Measurements from ENCODE around the gene OR10G7. TPM values are rescaled to one million over a fixed set of nuclear protein-coding genes. Genes with fewer than 3 reads are reported as not detected.

OR10G7 gene
- total and polyA plus RNA-seq, 2 of the 13 experiments (the other 11 are each of a cell fraction or from before 2014, with no cell fraction given), result not detected

DNA sequence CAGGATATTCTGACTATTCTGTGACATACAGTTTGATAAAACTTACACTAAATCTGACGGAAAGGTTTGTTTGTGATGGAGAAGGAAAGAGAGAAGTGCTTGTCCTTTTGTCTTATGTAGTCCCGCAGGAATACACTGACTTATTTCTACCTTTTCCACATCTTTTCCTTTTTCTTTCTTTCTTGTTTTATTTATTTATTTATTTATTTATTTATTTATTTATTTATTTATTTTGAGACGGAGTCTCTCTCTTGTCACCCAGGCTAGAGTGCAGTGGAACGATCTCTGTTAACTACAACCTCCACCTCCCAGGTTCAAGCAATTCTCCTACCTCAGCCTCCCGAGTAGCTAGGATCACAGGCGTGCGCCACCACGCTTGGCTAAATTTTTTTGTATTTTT, 31.0 kb upstream of the OR10G7 start:
- 71% methylated on average over 8 of the region's 8 CpGs for WGBS (ENCODE audit: low lambda C conversion rate)
- ATAC-seq (no peak), FAIRE-seq (no peak), DNase-seq (ENCODE audit: low spot score) (no peak)
- POLR2A ChIA-PET, result no interaction called here
- Histone ChIP-seq H3K9me3 (ENCODE audit: low read length) (no peaks in the 10 kb centered on the region), H3K4me2 (ENCODE audit: low read depth, low read length) (no peak overlapping the region), H2AFZ (ENCODE audit: low read length) (no peak overlapping the region), H4K20me1 (ENCODE audit: insufficient read depth, low read length) (no peaks in the 10 kb centered on the region), H3K36me3 (replicated peaks in 1 of 2; ENCODE audit: control insufficient read depth in 1 of 2, insufficient read depth in 2 of 2, low read length in 2 of 2) (no peaks in the 10 kb centered on the region), H3K27ac (ENCODE audit: extremely low read length, insufficient read depth, low read length) (no peak overlapping the region), H3K79me2 (ENCODE audit: insufficient read depth, low read length) (no peaks in the 10 kb centered on the region), H3K4me3 (replicated peaks in 1 of 3; ENCODE audit: insufficient read depth in 1 of 3, low read depth in 2 of 3, low read length in 3 of 3) (no peak overlapping the region), H3K27me3 (ENCODE audit: control insufficient read depth in 1 of 2, insufficient read depth in 2 of 2, low read length in 2 of 2) (peaks cover 10 to 17% of the 10 kb centered on the region in 2 experiments; a peak in 4 of 5 replicates), H3K9ac (ENCODE audit: insufficient read depth, low read depth, low read length) (no peak overlapping the region), H3K4me1 (ENCODE audit: insufficient read depth, low read length) (0 out of 2 replicates have a peak, but pooled peaks cover 9% of the 10 kb centered on the region)
- in situ Hi-C loops (cut with HindIII; ENCODE audit: extremely low pct_ligation_motif_present, low pct_unique_long_range_greater_than_20kb) (no loop called here), intact Hi-C loops (cut with micrococcal nuclease; ENCODE audit: unreplicated experiment) (no loop called here)
- TF ChIP-seq HDAC2 (CRISPR knock-in tag; IDR thresholded peaks at IDR 0.05) (no peak), ZNF232 (CRISPR knock-in tag; IDR thresholded peaks at IDR 0.05; ENCODE audit: borderline replicate concordance) (no peak), ZNF660 (CRISPR knock-in tag; IDR thresholded peaks at IDR 0.05; ENCODE audit: borderline replicate concordance, low read depth) (no peak)
- TF ChIP-seq, protein P1, sequence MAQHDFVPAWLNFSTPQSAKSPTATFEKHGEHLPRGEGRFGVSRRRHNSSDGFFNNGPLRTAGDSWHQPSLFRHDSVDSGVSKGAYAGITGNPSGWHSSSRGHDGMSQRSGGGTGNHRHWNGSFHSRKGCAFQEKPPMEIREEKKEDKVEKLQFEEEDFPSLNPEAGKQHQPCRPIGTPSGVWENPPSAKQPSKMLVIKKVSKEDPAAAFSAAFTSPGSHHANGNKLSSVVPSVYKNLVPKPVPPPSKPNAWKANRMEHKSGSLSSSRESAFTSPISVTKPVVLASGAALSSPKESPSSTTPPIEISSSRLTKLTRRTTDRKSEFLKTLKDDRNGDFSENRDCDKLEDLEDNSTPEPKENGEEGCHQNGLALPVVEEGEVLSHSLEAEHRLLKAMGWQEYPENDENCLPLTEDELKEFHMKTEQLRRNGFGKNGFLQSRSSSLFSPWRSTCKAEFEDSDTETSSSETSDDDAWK (CRISPR knock-in tag; IDR thresholded peaks at IDR 0.05), result no peak
- TF ChIP-seq, protein P2, sequence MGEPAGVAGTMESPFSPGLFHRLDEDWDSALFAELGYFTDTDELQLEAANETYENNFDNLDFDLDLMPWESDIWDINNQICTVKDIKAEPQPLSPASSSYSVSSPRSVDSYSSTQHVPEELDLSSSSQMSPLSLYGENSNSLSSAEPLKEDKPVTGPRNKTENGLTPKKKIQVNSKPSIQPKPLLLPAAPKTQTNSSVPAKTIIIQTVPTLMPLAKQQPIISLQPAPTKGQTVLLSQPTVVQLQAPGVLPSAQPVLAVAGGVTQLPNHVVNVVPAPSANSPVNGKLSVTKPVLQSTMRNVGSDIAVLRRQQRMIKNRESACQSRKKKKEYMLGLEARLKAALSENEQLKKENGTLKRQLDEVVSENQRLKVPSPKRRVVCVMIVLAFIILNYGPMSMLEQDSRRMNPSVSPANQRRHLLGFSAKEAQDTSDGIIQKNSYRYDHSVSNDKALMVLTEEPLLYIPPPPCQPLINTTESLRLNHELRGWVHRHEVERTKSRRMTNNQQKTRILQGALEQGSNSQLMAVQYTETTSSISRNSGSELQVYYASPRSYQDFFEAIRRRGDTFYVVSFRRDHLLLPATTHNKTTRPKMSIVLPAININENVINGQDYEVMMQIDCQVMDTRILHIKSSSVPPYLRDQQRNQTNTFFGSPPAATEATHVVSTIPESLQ (CRISPR knock-in tag; conservative IDR thresholded peaks at IDR 0.05), result no peak
- TF ChIP-seq, protein P3, sequence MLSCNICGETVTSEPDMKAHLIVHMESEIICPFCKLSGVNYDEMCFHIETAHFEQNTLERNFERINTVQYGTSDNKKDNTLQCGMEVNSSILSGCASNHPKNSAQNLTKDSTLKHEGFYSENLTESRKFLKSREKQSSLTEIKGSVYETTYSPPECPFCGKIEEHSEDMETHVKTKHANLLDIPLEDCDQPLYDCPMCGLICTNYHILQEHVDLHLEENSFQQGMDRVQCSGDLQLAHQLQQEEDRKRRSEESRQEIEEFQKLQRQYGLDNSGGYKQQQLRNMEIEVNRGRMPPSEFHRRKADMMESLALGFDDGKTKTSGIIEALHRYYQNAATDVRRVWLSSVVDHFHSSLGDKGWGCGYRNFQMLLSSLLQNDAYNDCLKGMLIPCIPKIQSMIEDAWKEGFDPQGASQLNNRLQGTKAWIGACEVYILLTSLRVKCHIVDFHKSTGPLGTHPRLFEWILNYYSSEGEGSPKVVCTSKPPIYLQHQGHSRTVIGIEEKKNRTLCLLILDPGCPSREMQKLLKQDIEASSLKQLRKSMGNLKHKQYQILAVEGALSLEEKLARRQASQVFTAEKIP (CRISPR knock-in tag; IDR thresholded peaks at IDR 0.05; ENCODE audit: borderline replicate concordance), result no peak
- TF ChIP-seq, protein P4, sequence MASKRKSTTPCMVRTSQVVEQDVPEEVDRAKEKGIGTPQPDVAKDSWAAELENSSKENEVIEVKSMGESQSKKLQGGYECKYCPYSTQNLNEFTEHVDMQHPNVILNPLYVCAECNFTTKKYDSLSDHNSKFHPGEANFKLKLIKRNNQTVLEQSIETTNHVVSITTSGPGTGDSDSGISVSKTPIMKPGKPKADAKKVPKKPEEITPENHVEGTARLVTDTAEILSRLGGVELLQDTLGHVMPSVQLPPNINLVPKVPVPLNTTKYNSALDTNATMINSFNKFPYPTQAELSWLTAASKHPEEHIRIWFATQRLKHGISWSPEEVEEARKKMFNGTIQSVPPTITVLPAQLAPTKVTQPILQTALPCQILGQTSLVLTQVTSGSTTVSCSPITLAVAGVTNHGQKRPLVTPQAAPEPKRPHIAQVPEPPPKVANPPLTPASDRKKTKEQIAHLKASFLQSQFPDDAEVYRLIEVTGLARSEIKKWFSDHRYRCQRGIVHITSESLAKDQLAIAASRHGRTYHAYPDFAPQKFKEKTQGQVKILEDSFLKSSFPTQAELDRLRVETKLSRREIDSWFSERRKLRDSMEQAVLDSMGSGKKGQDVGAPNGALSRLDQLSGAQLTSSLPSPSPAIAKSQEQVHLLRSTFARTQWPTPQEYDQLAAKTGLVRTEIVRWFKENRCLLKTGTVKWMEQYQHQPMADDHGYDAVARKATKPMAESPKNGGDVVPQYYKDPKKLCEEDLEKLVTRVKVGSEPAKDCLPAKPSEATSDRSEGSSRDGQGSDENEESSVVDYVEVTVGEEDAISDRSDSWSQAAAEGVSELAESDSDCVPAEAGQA (IDR thresholded peaks at IDR 0.05; ENCODE audit: low read depth), result no peak
- TF ChIP-seq, protein P4 (CRISPR knock-in tag; IDR thresholded peaks at IDR 0.05; ENCODE audit: borderline replicate concordance), result no peak
- CTCF ChIA-PET (ENCODE audit: low intra/inter-chr PET ratio, low total read pairs), result interaction anchor here (4.5 kb wide), 1 partner anchor 123 kb away, joined by 38 read pairs; no protein-coding TSS in a partner anchor
- BruUV-seq (replicated peaks), result no TSS peak
